Left ventricle myocardium inferior (tissue), 1 donor: ENCODE measurements around the gene PIWIL4. TPM values are rescaled to one million over a fixed set of nuclear protein-coding genes. Genes with fewer than 3 reads are reported as not detected.

Experiments
- DNase-seq: peaks from one replicate; pipeline ENCODE4 v3.0.0-alpha.2; 2020
- H3K27ac ChIP-seq: fragments of 200-600 bp; replicated peaks from 2 replicates; pipeline ENCODE4 v1.8.0; 2021
- H3K27me3 ChIP-seq: fragments of 200-600 bp; 2 replicates; pipeline ENCODE4 v1.8.0; 2021; ENCODE audit warnings: low read depth
- H3K36me3 ChIP-seq: fragments of 200-600 bp; 2 replicates; pipeline ENCODE4 v1.8.0; 2021
- H3K4me1 ChIP-seq: fragments of 200-600 bp; 2 replicates; pipeline ENCODE4 v1.8.0; 2021
- H3K4me3 ChIP-seq: fragments of 200-600 bp; 2 replicates; pipeline ENCODE4 v1.8.0; 2021; ENCODE audit warnings: mild to moderate bottlenecking, moderate library complexity
- H3K9me3 ChIP-seq: fragments of 200-600 bp; replicated peaks from 2 replicates; pipeline ENCODE4 v1.8.0; 2021
- CTCF ChIP-seq: fragments of 200-600 bp; IDR thresholded peaks from 2 replicates; pipeline ENCODE4 v1.8.0; 2021; ENCODE audit warnings: antibody characterized with exemption, mild to moderate bottlenecking, borderline replicate concordance
- intact Hi-C: fragments of 100-400 bp; cut with micrococcal nuclease; formaldehyde crosslinking; loops from one replicate; pipeline ENCODE4 v1.11.0; 2022
- long read RNA-seq: library from polyadenylated mRNA; unstranded; transcript quantifications from one replicate; pipeline ENCODE4 v2.0.0, GENCODE V29; 2021
- total RNA-seq: library from RNA; stranded (reverse); fragmentation: NEBNext Ultra II Directional; extraction: Animal tissue kit (Norgen Biotek cat#: 25700); gene quantifications from one replicate; pipeline ENCODE4 v1.2.1, GENCODE V29; 2021
- donor health status: DM: no; HTN: yes; CAD: no; lungs with severe emphysema.

Gene PIWIL4
- total RNA-seq, result 0.66 TPM
- long read RNA-seq, partial matches to known transcripts, result 0 of 1 reads
- long read RNA-seq, other reads (novel, unspliced or antisense), result 1 of 1 reads

- no peak for TF ChIP-seq CTCF
- no peak for DNase-seq
- H3K27ac ChIP-seq, result no peak within 1 kb of the TSS
- no peaks in the 10 kb centered on the region for H3K9me3 ChIP-seq
- H3K36me3 ChIP-seq, result no peaks in the 10 kb centered on the region
- no peaks in the 10 kb centered on the region for H3K27me3 ChIP-seq
- no peak within 1 kb of the TSS for H3K4me3 ChIP-seq
- peaks cover 10% of the 10 kb centered on the region for H3K4me1 ChIP-seq
- intact Hi-C loops, result no loop called here
Observed at GRCh38 chr11:94567181-94567670, at the start of gene PIWIL4. TSS of gene PIWIL4 (plus strand) at chr11:94567368. CDS start at chr11:94567519, 151 bp downstream.

- intact Hi-C loops, result no loop called here
- Histone ChIP-seq H3K9me3 (no peaks in the 10 kb centered on the region), H3K36me3 (no peaks in the 10 kb centered on the region), H3K27me3 (peaks cover 15% of the 10 kb centered on the region), H3K4me3 (no peak overlapping the region), H3K4me1 (peaks cover 3% of the 10 kb centered on the region), H3K27ac (no peak overlapping the region)
- no peak for DNase-seq
- no peak for TF ChIP-seq CTCF
Observed at GRCh38 chr11:94518300-94518699, 48.9 kb upstream of the PIWIL4 start.

DNA sequence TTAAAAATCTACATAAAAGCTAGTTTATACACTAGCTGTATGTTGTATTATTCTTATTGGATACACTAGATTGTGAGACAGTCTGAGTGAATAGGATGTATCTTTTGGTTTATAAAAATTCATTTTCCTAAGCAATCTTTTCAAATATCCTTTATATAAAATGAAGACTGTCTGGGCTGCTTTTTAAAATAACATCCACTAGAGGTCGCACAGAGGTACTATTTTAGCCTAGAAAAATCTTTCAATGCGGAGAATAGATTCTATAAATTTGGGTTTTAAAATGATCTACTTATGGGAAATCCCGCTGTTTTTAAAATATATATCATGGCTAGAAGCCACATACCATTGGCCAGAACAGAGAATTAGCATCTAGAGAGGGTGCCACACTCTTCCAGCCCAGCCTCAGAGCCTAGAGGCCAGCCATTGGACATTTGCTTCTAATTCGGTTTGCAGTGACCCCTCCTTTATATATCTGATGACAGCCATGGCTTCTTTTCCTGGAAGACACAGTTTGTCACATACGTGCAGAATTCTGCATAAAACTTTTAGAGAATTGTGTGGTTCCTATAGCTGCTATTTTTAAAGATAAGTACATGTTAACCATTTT is 47.6 kb upstream of the PIWIL4 start:
- peak; percentile 73 for TF ChIP-seq CTCF
- intact Hi-C loops, result loop anchor here (5.0 kb wide), 1 partner anchor 83 kb away; no protein-coding TSS in a partner anchor

DNA sequence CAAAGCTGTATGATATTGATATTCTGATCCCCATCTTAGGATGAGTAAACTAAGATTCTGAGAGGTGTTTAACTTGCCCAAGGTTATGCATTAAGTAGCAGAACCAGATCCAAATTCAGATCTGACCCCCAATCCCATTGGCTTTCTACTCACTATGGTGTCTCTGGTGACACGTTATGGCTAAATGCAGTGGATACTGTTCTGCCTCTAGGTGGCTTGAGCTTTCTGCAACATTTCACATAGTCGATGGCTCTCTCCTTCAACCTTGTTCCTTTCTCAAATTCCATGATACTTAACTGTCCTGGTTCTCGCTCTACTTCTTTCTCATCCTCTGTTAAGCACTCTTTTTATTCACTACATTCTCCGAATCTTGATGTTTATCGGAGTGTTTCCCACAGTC is 45.5 kb upstream of the PIWIL4 start:
- Histone ChIP-seq H3K27me3 (peaks cover 16% of the 10 kb centered on the region), H3K4me1 (peaks cover 3% of the 10 kb centered on the region), H3K27ac (no peak overlapping the region), H3K4me3 (no peak overlapping the region), H3K9me3 (no peaks in the 10 kb centered on the region), H3K36me3 (no peaks in the 10 kb centered on the region)
- peak; percentile 45 for TF ChIP-seq CTCF
- intact Hi-C loops, result loop anchor here (5.0 kb wide), 1 partner anchor 81 kb away; no protein-coding TSS in a partner anchor
- no peak for DNase-seq

More for the DNA sequence above, 47.6 kb upstream of the PIWIL4 start:
- Histone ChIP-seq H3K9me3 (no peaks in the 10 kb centered on the region), H3K27me3 (peaks cover 12% of the 10 kb centered on the region), H3K27ac (no peak overlapping the region), H3K4me1 (peaks cover 3% of the 10 kb centered on the region), H3K36me3 (no peaks in the 10 kb centered on the region), H3K4me3 (no peak overlapping the region)
- DNase-seq, result no peak

DNA sequence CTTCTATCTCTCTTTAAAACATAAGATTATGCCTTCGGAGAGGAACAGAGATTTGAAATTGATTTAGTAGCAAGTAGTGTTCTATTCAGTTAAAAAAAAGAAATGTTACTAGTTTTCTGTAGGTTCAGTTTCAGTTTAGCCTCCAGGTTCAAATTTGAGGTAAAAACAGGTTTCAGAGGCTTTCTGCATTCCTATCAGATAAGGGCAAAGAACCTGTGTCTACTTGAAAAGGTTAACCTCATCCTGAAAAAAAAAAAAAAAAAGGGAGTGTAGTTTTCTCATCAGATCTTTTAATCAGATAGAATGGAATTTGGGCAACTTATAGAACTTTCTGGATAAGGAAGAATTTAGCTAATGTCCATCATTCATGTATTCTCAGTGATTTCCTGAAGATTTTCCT is 42.8 kb upstream of the PIWIL4 start:
- H3K9me3 ChIP-seq, result no peaks in the 10 kb centered on the region
- peaks cover 33% of the 10 kb centered on the region for H3K27me3 ChIP-seq
- no peak overlapping the region for H3K4me3 ChIP-seq
- peaks cover 3% of the 10 kb centered on the region for H3K4me1 ChIP-seq
- TF ChIP-seq CTCF, result no peak
- DNase-seq, result no peak
- H3K36me3 ChIP-seq, result no peaks in the 10 kb centered on the region
- intact Hi-C loops, result loop anchor here (5.0 kb wide), 1 partner anchor 78 kb away; no protein-coding TSS in a partner anchor
- H3K27ac ChIP-seq, result no peak overlapping the region
